ENCODE results near the gene SRRT. TPM values are rescaled to one million over a fixed set of nuclear protein-coding genes. Genes with fewer than 3 reads are reported as not detected.

SRRT gene
- total and polyA plus RNA-seq, 4 donors, result 27.2 to 45.0 (median 30.3) TPM

DNA sequence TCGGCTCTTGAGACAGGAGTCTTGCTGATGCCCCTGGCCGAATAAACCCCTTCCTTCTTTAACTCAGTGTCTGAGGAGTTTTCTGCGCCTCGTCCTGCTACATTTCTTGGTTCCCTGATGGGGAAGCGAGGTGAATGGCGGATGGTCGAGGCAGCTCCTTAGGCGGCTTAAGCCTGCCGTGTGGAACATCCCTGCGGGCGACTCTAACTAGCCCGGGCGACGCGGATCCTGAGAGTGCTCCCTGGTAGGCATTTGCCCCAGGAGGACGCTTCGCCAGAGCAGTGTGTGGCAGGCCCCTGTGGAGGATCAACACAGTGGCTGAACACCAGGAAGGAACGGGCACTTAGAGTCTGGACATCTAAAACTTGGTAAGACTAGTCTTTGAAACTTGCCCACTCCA lies 35.5 kb upstream of the SRRT start:
- Histone ChIP-seq H3K9ac (ENCODE audit: low read depth in 1 of 2, low read length in 2 of 2) (no peak overlapping the region), H3K4me1 (ENCODE audit: control insufficient read depth in 4 of 4, insufficient read depth in 4 of 4, low read length in 3 of 4) (peaks cover 9 to 23% (median 13%) of the 10 kb centered on the region in 4 donors), H3K27me3 (ENCODE audit: control insufficient read depth in 4 of 4, insufficient read depth in 4 of 4, low read length in 3 of 4) (no peaks in the 10 kb centered on the region), H3K4me3 (ENCODE audit: low read depth in 1 of 3, low read length in 3 of 3) (no peak overlapping the region), H3K27ac (ENCODE audit: low read depth in 1 of 2, low read length in 2 of 2) (peak overlapping the region in 1 of 2 donors; percentile 28), H3K36me3 (ENCODE audit: control insufficient read depth in 4 of 4, insufficient read depth in 3 of 4, low read depth in 1 of 4, low read length in 3 of 4) (no peaks in the 10 kb centered on the region), H3K9me3 (ENCODE audit: control insufficient read depth in 4 of 4, low read length in 3 of 4) (no peaks in the 10 kb centered on the region)
- DNase-seq (ENCODE audit: low spot score), result no peak
- TF ChIP-seq TAF1 (conservative IDR thresholded peaks at IDR 0.05), result no peak
- no peak for TF ChIP-seq RAD21 (IDR thresholded peaks at IDR 0.05)
- TF ChIP-seq, protein P1, sequence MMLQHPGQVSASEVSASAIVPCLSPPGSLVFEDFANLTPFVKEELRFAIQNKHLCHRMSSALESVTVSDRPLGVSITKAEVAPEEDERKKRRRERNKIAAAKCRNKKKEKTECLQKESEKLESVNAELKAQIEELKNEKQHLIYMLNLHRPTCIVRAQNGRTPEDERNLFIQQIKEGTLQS (IDR thresholded peaks at IDR 0.05), result no peak
- TF ChIP-seq JUND (IDR thresholded peaks at IDR 0.05), result no peak
- TF ChIP-seq MAX (IDR thresholded peaks at IDR 0.05), result no peak
- no peak for TF ChIP-seq FOXA2 (IDR thresholded peaks at IDR 0.05)
- no peak for TF ChIP-seq NR2F2 (IDR thresholded peaks at IDR 0.05)
- WGBS, result 98% methylated on average over 18 of the region's 18 CpGs

DNA sequence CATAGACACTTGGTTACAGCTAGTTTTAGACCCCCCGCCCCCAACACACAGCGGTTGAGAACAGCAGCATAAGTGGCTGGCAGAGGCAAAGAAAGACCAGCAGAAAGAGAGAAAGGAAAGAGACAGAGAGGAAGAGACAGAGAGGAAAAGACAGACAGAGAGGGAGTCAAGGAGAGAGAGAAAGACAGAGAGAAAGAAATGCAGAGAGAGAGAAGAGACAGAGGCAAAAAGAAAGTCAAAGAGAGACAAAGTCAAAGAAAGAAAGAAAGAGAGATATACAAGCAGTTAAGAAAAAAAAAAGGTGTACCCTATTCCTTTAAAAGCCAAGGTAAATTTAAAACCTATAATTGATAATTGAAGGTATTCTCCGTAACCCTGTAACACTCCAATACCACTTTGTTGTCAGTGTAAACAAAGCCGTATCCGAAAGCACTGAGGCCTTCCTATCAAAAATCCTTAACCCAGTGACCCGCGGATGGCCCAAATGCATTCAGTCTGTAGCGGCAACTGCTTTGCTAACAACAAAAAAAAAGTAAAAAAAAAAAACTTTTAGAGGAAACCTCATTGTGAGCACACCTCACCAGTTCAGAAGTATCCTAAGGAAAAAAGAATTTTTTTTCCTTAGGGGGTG lies 34.3 kb upstream of the SRRT start:
- no peaks in the 10 kb centered on the region for H3K36me3 ChIP-seq (ENCODE audit: control insufficient read depth in 4 of 4, insufficient read depth in 3 of 4, low read depth in 1 of 4, low read length in 3 of 4)
- peaks cover 10 to 18% (median 13%) of the 10 kb centered on the region in 4 donors for H3K4me1 ChIP-seq (ENCODE audit: control insufficient read depth in 4 of 4, insufficient read depth in 4 of 4, low read length in 3 of 4)
- no peak for DNase-seq (ENCODE audit: low spot score)
- peak overlapping the region; percentile 28 to 67 for H3K27ac ChIP-seq (ENCODE audit: low read depth in 1 of 2, low read length in 2 of 2)
- no peaks in the 10 kb centered on the region for H3K9me3 ChIP-seq (ENCODE audit: control insufficient read depth in 4 of 4, low read length in 3 of 4)
- H3K9ac ChIP-seq (ENCODE audit: low read depth in 1 of 2, low read length in 2 of 2), result peak overlapping the region in 1 of 2 donors; percentile 13
- no peaks in the 10 kb centered on the region for H3K27me3 ChIP-seq (ENCODE audit: control insufficient read depth in 4 of 4, insufficient read depth in 4 of 4, low read length in 3 of 4)
- TF ChIP-seq MAX (IDR thresholded peaks at IDR 0.05) (no peak), RAD21 (IDR thresholded peaks at IDR 0.05) (peak in 1 of 2 donors; percentile 19), HNF4A (conservative IDR thresholded peaks at IDR 0.05) (peak in 1 of 2 donors; percentile 38), ZBTB33 (IDR thresholded peaks at IDR 0.05) (no peak), JUND (IDR thresholded peaks at IDR 0.05) (no peak), FOXA1 (IDR thresholded peaks at IDR 0.05) (no peak), NR2F2 (IDR thresholded peaks at IDR 0.05) (peak; percentile 19), CTCF (IDR thresholded peaks at IDR 0.05; ENCODE audit: low read depth, low read length, missing input control) (no peak), TAF1 (conservative IDR thresholded peaks at IDR 0.05) (no peak), RXRA (IDR thresholded peaks at IDR 0.05) (peak in 1 of 2 donors; percentile 56), YY1 (IDR thresholded peaks at IDR 0.05) (no peak), EGR1 (IDR thresholded peaks at IDR 0.05; ENCODE audit: low read depth in 2 of 2) (no peak), HNF4G (IDR thresholded peaks at IDR 0.05) (no peak), FOXA2 (IDR thresholded peaks at IDR 0.05) (peak; percentile 44), SP1 (IDR thresholded peaks at IDR 0.05) (peak; percentile 26), GABPA (IDR thresholded peaks at IDR 0.05 in 1 of 2, conservative IDR thresholded peaks at IDR 0.05 in 1 of 2) (no peak)
- TF ChIP-seq, protein P2, sequence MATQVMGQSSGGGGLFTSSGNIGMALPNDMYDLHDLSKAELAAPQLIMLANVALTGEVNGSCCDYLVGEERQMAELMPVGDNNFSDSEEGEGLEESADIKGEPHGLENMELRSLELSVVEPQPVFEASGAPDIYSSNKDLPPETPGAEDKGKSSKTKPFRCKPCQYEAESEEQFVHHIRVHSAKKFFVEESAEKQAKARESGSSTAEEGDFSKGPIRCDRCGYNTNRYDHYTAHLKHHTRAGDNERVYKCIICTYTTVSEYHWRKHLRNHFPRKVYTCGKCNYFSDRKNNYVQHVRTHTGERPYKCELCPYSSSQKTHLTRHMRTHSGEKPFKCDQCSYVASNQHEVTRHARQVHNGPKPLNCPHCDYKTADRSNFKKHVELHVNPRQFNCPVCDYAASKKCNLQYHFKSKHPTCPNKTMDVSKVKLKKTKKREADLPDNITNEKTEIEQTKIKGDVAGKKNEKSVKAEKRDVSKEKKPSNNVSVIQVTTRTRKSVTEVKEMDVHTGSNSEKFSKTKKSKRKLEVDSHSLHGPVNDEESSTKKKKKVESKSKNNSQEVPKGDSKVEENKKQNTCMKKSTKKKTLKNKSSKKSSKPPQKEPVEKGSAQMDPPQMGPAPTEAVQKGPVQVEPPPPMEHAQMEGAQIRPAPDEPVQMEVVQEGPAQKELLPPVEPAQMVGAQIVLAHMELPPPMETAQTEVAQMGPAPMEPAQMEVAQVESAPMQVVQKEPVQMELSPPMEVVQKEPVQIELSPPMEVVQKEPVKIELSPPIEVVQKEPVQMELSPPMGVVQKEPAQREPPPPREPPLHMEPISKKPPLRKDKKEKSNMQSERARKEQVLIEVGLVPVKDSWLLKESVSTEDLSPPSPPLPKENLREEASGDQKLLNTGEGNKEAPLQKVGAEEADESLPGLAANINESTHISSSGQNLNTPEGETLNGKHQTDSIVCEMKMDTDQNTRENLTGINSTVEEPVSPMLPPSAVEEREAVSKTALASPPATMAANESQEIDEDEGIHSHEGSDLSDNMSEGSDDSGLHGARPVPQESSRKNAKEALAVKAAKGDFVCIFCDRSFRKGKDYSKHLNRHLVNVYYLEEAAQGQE (IDR thresholded peaks at IDR 0.05), result no peak
- TF ChIP-seq, protein P1 (IDR thresholded peaks at IDR 0.05), result no peak
- WGBS, result 38% methylated on average over 8 of the region's 8 CpGs
- H3K4me3 ChIP-seq (ENCODE audit: low read depth in 1 of 3, low read length in 3 of 3), result no peak overlapping the region

All from liver (tissue), 9 donors.